Gastrocnemius medialis (tissue), 4 donors: ENCODE results near the gene TAGLN2.

ENCODE experiments used
- POLR2A ChIP-seq, 2 donors: fragments of 450-650 bp; IDR thresholded peaks; one replicate each; pipeline ENCODE4 v1.6.1; 2017; ENCODE audit warnings: antibody characterized with exemption in 2 of 2, mild to moderate bottlenecking in 2 of 2, moderate library complexity in 2 of 2
- TF ChIP-seq, protein P1 (sequence below), 5 experiments: fragments of 450-650 bp in 3 of 5; fragments of 200-600 bp in 2 of 5; sonication (generic) in 2 of 5; IDR thresholded peaks in 4 of 5; conservative IDR thresholded peaks in 1 of 5; 1 replicate in 4 of 5; 2 replicates in 1 of 5; pipeline ENCODE4 v1.5.1; 2016 to 2019; ENCODE audit warnings: antibody characterized with exemption in 5 of 5, mild to moderate bottlenecking in 3 of 5, moderate library complexity in 3 of 5

GRCh38 chr1:159940006-159940620 lies 14.8 kb upstream of the TAGLN2 start:
- TF ChIP-seq, protein P1, sequence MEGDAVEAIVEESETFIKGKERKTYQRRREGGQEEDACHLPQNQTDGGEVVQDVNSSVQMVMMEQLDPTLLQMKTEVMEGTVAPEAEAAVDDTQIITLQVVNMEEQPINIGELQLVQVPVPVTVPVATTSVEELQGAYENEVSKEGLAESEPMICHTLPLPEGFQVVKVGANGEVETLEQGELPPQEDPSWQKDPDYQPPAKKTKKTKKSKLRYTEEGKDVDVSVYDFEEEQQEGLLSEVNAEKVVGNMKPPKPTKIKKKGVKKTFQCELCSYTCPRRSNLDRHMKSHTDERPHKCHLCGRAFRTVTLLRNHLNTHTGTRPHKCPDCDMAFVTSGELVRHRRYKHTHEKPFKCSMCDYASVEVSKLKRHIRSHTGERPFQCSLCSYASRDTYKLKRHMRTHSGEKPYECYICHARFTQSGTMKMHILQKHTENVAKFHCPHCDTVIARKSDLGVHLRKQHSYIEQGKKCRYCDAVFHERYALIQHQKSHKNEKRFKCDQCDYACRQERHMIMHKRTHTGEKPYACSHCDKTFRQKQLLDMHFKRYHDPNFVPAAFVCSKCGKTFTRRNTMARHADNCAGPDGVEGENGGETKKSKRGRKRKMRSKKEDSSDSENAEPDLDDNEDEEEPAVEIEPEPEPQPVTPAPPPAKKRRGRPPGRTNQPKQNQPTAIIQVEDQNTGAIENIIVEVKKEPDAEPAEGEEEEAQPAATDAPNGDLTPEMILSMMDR (IDR thresholded peaks at IDR 0.05 in 4 of 5, conservative IDR thresholded peaks at IDR 0.05 in 1 of 5): no peak
- TF ChIP-seq POLR2A (IDR thresholded peaks at IDR 0.05): no peak
